HG02678 (cell line): ENCODE data around the gene TET2.

Experiments used
- ATAC-seq: cut with Tn5 transposase; IDR thresholded peaks from one replicate; pipeline ENCODE4 v1.9.1; 2021; ENCODE audit warnings: mild to moderate bottlenecking, moderate library complexity; ENCODE audit not compliant: unreplicated experiment

The TET2 gene

DNA sequence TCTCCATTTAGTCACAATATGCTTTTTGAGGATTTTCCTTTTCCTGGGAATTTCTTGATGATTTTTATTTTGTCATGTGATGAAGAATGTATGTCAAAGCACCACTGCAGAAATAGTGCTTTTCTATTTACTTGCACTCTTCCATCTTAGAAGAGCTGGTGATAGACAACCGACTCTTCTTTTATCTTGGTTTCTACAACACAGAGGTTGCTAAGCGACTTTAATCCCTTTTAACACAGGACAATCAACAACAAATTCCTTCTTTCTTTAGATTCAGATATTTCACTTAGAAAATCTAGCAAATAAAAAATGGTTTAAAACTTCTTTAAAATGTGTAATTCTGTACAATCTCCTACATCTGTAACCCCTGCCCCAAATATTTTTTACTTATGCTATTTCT, 34.6 kb downstream of the TET2 start:
- no peak for ATAC-seq

DNA sequence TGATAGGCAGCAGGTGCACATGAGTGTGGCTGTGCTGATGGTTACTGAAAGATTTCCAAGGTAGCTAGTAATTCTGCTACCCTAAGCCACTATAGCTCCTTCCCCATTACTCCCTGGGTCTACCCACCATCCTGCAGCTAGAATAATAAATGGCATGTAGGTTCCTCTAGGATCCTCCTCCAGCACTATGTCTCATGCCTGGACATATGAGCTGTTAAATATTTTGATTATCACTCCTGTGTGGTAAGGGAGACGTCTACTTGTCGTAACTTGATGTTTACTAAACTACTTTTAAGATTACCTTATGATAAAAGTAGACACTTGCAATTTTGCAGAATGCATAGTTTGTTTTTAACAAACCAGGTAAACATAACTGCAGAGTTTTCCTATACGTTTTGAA, 35.5 kb downstream of the TET2 start:
- no peak for ATAC-seq

DNA sequence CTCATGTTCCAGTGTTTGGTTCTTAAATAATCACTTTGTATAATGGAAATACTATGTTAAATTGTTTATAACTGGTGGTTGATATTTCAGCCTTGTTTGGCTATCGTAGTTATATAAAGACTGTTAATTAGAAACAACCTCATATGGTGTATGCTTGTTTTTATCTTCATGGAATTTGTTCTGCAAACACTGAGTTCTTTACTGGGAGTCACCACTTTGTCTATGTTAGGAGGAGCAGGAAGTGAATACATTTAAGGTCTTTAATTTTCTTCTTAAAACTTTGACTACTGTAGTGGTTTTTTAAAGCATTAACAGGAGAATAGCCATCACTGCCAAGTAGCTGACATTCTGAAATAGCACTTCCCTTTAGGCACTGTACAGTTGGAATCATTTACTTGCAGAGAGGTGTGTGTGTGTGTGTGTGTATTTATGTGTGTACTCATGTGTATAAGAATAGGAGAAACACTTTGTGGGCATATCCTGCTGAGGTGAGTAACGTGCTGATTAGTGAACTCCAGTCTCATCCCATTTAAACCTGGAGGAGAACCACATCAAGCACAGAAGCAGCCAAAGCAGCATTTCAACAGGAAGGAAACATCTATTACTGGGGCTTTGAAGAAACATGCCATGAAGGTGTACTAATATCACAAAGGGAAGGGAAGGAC, 37.8 kb downstream of the TET2 start:
- ATAC-seq, result no peak

DNA sequence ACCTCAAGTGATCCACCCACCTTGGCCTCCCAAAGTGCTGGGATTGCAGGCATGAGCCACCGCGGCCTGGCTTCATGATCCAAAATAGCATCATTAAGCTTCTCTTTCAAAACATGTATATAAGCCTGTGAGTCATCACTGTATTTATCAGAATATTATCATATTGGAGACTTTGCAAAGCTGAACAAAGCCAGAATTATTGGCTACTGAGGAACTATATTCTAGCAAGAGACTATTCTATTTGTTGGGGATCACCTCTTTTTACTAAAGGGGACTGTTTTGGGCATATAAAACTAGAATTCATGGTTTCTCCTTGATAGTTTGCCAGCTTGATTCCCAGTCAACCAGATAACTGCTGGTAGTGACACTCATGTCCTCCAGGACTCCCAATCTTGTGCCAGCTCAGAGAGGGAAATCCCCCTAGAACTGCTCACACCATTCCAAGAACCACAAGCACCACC, 40.1 kb downstream of the TET2 start:
- ATAC-seq, result no peak

DNA sequence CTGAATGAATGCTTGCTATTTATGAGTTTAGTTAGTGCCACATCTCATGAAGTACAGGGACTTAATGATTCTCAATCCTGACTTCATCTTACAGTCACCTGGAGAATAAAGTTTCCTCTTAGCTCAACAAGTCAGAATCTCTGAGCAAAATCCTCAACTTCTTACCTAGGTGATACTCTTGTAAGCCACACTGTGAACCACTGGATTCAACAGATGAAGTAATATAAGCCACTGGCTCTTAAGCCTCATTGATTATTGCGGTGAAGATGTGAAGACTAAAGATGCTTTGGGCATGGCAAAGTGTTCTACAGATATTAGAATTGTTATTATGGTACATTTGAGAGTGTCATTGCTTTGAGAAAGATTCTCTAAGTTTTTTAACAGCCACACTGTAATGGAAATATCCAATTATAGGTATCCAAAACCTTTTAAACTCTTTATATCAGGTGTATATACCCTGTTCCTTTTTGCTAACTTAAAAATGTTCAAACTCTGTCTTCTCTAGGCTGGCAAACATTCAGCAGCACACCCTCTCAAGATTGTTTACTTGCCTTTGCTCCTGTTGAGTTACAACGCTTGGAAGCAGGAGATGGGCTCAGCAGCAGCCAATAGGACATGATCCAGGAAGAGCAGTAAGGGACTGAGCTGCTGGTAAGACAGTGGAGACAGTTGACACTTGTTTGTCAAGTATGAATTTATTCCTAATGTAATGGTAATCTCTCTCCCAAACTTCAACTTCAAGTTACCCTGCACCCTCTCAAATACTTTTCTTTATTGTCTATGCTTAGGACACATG, 43.4 kb downstream of the TET2 start:
- ATAC-seq, result no peak

DNA sequence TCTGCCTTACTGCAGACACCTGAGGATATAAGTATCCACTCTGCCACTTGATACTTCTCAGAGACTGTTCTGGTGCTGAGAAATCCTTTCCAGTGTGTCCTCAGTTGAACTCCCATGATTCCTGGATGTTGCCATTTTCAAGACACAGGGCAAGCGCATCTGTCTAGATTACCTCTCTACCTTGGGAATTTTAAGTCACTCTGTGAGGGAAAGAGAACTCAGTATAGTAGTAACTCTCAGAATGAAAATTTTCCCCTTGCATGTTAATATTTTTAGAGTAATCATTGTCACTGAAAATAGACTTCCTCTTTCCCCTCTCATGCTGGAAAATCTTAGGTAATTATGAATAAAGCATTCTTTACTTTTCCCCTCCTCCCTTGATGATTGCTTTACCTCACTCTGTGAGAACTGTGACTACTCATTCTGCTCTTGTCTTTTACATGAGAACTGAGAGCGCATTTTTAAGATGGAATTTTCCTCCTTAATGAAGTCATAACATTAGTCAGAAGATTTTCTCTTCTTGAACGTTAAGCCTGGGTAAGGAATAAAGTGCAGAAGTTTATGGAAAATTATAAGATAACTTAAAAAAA, 45.0 kb downstream of the TET2 start:
- peak; percentile 55 for ATAC-seq

DNA sequence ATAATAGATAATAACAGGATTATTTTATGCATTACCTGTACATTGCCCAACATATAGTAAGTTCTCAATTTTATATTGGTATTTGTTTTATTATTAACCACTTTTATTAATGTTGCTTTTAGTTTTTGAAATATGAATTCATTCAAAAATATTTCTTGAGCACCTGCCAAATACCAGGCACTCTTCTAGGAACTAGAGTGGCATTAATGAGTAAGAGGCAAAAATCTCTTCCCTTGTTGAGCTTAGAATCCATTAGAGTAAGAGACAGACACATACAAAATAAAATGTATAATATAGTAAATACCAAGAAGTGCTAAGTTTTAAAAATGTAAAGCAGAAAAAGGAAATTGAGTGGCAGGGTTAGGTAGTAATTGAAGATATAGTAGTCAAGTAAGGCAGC, 45.8 kb downstream of the TET2 start:
- no peak for ATAC-seq

DNA sequence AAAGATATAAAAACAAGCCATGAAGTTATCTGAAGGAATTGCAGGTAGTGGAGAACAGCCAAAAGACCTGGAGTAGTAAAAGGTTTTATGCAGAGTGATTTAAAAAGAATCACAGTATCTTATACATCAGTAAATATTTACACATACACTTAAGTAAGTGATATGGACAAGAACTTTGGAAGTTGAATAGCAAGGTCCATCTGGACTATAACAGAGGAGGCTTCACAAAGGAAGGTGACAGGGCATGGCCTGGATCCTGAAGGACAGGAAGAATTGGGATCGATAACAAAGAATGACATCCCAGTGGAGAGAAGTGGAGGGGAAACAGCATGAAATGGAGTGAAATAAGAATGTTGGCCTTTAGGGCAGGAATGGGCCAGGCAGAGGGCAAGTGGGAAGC, 46.2 kb downstream of the TET2 start:
- no peak for ATAC-seq

DNA sequence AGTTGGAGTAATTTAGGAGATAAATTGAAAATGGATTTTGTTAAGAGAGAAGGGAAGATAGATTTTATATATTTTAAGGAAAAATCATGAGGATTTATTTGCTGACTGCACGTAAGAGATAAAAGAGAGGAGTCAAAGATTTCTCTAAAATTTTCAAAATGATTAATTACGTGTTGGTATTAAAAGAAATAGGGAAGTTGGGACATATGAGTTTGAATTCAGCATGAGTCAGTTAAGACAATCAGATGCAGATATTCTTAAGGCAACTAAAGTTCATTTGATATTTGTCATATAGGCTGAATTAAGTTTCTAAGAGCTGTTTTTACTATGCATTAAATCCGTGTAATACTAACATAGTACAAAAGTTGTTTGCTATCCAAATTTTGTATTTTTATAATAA, 46.9 kb downstream of the TET2 start:
- ATAC-seq, result no peak

DNA sequence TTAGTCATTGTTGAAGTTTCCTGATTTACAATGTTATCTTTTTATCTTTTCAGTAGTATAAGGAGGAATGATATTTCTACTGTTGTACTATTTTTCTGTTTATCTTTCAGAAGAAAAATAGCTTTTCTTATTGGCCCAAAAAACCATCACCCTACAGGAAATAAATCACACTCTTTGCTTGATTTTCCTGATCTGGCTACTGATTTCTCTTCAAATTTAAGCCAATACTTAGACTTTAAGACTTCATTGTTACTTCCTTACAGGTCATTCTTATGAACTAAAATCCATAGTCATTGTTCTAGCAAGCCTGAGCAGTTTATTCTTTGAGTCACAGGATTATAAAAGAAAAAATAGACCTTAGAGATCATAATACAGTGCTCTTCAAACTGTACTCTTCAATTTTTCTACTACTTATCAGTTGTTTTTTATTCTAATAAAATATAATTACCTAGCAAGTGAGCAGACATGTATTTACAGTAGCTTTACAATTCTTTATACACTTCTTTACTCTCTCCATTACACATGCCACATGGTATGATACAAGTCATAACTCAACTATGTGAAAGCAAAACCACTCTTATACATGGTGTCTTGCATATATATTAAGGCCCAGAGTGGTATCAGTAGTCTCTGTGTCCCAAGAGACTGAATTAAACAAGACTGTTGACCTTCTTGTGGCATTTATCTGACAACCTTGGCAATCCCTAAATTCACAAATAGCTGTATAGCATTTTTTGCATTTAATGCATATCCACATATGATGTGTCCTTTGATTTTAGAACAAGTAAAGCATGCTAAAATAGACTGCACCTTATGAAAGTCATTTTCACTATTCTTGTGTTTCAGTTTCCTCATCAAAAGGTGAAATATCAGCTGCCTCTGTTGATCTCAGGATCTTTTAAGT, 47.9 kb downstream of the TET2 start:
- ATAC-seq, result peak; percentile 87

DNA sequence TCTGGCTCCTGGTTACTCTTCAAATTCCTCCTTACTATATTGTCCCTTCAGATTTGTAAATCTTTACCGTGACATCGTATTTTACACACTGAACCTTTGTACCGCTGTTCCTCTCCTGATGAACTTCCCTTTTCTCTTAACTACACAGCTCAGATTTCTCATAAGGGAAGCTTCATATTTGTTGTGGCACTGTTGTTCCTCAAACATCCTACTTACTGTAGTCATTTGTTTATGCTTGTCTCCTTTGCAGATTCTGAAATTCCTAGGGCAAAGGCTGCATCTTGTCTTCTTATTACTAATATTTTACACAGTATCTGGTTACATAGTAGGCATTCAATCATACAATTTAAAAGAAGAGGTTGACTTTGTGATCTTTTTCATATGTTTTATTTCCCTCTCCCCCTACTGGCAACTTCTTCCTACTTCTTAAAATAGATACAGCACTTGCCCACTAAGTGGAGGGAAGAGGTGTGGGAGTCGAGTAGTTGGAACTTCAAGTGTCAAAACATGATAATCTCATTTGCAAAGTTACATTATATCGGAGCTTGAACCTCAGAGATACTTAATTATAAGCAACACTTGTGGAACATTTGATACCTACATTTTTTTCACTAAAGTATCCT, 50.0 kb downstream of the TET2 start:
- peak; percentile 30 for ATAC-seq

DNA sequence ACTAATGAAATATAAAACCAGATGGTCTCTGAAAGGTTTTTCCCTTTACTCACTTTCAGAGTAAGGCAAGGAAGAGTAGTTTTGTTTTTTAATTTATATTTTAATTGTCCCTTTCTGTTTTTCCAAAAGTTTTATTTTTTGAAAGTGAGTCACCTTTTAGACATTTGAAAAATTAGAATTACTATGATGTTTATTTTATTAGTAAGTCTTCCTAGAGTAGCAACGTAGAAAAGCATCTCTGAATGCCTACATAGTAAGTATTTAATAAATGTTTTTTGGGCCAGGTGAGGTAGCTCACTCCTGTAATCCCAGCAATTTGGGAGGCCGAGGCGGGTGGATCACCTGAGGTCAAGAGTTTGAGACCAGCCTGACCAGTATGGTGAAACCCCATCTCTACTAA, 51.1 kb downstream of the TET2 start:
- ATAC-seq, result no peak

DNA sequence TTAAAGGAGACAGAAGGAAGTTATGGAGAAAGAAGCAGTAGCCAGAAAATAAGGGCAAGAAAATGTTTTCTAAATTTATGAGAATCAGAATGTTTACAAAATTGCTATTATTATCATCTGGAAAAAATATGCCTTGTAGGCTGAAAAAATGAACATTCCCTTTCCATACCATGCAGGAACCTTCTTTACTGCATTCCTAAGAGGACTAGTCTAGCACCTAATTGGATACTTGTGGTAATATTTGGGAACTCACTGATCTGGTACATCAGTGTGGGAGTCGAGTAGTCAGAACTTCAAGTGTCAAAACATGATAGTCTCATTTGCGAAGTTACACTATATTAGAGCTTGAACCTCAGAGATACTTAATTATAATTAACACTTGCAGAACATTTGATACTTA, 51.9 kb downstream of the TET2 start:
- no peak for ATAC-seq

DNA sequence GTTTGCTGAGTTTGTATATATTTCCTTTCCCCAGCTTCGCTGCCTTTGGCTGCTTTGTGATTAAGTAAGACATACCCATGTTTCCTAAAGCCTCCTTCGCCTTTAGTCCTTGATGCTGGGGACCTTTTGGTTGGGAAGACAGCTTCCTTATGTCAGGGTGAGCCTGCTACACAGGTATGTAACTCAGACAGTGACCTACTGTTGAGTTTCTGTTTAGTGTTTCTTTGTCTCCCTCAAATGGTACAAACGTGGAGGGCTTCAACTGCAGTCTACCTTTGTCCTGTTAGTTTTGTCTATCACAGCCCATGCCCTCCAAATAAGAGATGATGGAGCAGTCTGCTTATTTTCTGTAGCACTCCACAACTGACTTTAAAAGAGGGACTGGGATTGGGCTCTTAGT, 59.5 kb downstream of the TET2 start:
- ATAC-seq, result no peak

DNA sequence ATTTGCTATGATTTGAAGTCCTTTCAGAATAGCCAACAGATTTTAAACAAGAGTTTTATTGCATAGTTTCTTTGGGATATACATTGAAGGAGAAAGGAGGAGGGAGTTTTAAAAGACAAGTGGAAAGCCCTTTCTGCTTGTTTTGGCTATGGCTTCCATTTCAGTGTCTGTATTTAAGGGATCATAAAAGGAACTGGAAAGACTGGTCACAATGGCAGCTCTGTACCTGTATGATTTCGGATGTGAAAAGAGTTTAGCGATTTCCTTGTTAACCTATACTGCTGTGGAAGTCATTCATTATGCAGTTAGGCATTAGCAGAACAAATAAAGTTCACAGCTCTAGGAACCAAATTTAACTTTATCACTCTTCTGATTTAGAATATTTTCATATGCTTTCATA, 60.7 kb downstream of the TET2 start:
- ATAC-seq, result no peak

DNA sequence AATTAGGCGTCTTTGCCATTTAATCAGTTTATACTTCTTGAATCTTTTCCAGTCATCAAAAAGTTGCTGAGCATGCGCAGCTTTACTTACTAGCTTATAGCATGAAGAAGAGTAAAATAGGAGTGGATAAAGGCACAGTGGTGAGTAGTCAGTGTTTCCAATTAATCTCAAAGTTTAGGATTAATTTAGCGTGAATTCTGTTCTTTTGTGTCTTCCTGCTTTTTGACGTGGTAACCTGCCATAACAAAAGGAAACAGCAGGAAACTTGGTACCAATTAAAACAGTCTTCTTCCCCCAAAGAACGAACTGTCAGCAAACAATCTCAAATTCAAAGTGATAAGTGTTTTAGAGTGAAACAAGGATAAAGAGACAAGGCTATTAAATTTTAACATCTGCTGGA, 61.9 kb downstream of the TET2 start:
- no peak for ATAC-seq

DNA sequence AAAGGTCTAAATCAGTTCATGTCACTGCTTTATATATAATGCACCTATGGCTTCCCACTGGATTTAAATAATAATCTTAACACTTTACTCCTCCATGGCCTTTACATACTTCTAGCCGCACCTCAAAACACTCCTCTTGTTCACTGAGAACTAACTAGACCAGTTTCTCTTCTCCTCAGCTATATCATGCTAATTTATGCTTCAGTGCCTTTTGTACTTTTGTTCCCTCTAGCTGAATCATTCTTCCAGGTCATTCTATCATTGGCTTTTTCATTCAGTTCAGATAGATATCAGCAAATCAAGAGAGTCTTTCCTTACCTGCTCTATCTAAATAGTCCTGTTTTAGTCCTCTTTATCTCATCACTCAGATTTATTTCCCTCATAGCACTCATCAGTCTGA, 64.2 kb downstream of the TET2 start:
- ATAC-seq, result no peak

DNA sequence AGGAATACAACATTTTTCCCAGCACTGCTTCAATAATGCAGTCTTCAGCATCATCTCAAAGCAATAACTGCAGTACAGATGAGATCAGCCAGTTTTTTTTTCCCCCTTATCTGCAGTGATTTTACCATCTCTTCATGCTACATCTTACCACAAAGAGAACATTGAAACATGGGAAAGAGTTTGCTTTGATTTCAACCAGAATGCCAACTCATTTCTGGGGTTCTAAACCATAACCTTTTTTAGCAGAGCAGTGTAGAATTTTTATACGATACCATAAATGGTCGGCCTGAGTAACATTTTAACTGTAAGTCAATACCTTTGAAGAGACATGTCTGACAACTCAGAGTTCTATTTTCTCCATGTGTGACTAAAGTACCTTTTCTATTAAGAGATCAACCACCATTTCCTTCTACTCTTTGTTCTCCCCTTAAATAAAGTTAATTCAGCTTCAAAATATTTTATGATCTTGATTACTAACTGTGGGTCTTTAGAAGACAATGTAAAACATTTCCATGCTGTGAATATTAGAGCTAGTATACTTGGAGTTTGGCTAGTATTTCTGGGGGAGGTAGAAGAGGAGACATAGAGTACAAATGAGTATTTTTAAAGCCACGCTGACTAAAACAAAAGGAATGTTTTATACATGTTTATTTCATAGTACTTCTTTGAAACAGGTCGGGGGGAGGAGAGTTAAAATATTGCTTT, 69.1 kb downstream of the TET2 start:
- peak; percentile 61 for ATAC-seq

DNA sequence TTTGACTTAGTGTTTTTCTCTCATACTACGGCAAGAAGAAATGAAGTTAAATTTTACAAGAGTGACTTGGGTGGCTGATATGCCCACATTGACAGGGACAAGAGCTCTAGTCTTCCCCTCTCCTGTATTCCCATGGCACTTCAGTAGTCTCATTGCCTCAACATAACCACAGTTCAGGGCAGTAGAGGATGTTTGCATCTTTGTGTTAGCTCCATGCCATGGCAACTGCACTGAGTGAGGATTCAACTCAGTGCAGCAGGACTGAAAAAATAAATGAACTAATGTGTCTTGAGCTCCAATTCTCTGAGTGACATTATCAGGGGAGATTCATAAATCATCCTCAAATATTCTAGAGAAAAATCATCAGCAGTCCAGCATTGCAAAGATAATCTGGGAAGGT, 78.8 kb downstream of the TET2 start:
- ATAC-seq, result no peak

DNA sequence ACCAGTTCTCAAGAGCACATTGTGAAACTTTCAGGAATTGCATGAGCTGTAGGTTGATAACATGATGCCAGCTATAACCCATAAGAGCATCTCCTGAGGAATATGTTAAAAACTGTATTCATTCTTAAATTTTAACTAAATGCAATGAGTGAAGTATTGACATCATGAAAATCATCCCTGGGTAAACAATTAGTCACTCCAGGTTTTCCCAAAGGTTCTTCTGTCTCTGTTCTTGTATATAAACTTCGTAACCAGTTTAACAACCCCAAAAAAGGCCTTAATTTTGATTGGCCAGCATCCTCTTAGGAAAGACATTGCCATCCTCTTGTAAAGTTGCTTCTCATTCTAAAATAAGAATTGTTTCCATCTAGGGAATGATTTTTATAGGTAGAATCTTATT, 80.4 kb downstream of the TET2 start:
- ATAC-seq, result no peak
